AG09319 (cell line): ENCODE data around the gene PDK1.

Source experiments
- DNase-seq: peaks from one replicate; pipeline ENCODE4 v3.0.0-alpha.2; 2010; ENCODE audit warnings: low read depth; ENCODE audit errors: extremely low read depth
- TF ChIP-seq, protein P1 (sequence below): IDR thresholded peaks from 2 replicates; pipeline ENCODE4 v1.5.1; 2011; ENCODE audit warnings: low read depth, mild to moderate bottlenecking, inconsistent platforms, low read length, moderate library complexity

The PDK1 gene

GRCh38 chr2:172552547-172553291 is 3.2 kb upstream of the PDK1 start:
- DNase-seq = peak; percentile 30
- TF ChIP-seq, protein P1, sequence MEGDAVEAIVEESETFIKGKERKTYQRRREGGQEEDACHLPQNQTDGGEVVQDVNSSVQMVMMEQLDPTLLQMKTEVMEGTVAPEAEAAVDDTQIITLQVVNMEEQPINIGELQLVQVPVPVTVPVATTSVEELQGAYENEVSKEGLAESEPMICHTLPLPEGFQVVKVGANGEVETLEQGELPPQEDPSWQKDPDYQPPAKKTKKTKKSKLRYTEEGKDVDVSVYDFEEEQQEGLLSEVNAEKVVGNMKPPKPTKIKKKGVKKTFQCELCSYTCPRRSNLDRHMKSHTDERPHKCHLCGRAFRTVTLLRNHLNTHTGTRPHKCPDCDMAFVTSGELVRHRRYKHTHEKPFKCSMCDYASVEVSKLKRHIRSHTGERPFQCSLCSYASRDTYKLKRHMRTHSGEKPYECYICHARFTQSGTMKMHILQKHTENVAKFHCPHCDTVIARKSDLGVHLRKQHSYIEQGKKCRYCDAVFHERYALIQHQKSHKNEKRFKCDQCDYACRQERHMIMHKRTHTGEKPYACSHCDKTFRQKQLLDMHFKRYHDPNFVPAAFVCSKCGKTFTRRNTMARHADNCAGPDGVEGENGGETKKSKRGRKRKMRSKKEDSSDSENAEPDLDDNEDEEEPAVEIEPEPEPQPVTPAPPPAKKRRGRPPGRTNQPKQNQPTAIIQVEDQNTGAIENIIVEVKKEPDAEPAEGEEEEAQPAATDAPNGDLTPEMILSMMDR = no peak

DNA sequence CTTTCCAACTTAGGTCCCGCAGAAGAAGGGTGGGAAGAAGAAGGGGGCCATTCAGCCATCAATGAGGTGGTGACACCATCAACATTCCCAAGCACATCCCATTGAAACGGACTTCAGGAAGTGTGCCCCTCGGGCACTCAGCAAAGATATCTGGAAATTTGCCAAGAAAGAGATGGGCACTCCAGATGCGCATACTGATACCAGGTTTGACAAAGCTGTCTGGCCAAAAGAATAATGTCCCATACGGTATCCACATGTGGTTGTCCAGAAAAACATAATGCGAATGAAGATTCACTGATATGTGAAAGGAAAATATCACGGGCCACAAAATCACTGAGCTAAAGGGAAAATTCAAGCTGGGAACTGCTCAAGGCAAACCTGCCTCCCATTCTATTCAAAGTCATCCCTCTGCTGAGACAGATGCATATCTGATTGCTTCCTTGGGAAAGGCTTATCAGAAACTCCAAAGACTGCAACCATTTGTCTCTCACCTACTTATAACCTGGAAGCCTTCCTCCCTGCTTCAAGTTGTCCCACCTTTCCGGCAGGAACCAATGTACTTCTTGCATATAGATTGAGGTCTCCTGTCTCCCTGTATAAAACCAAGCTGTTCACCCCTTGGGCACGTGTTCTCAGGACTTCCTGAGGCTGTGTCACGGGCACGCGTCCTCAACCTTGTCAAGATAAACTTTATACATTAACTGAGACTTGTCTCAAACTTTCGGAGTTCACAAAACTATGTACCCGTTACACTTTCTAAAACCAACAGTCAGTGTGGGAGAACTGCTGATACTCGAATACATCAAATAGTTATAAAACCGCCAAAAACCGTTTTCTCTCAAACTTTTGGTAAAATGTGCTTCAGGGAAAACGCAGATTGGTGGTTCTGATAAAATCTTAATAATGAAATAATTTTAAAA is 1.3 kb upstream of the PDK1 start:
- DNase-seq = no peak
- TF ChIP-seq, protein P1 = no peak

- no peak for DNase-seq
- TF ChIP-seq, protein P1 = no peak
Measured at GRCh38 chr2:172555272-172555521, 693 bp upstream of the PDK1 start.

GRCh38 chr2:172556284-172557033 is 569 bp downstream of the PDK1 start:
- peak; percentile 43 for DNase-seq
- TF ChIP-seq, protein P1 = no peak

DNA sequence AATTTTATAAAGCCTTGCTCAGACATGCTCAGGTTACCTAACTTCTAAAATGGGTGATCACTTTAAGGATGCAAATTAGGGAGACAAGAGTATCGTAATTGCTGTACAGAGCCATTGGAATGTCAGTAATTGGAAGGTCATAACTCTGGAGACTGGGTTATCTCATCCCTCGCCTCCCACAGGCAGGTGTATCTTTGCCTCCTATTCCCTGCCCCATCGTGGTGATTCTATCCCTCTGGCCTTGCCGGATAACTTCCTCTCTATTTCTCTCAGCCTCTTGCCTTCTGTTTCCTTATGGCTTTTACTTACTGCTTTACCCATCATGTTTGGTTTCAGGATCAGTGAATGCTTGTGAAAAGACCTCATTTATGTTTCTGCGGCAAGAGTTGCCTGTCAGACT is 2.5 kb downstream of the PDK1 start:
- no peak for DNase-seq
- TF ChIP-seq, protein P1 = no peak

- TF ChIP-seq, protein P1 = no peak
- DNase-seq = no peak
Measured at GRCh38 chr2:172560721-172561120, 4.8 kb downstream of the PDK1 start.
